HG02571 (cell line): Measurements from ENCODE around the gene PLEKHM1.
A peak's percentile ranks its signal among the peaks of the same experiment; 100 is the strongest.

ENCODE experiments used
- ATAC-seq: cut with Tn5 transposase; IDR thresholded peaks from one replicate; pipeline ENCODE4 v1.9.1; 2021; ENCODE audit warnings: mild to moderate bottlenecking, moderate library complexity; ENCODE audit not compliant: unreplicated experiment

The PLEKHM1 gene

DNA sequence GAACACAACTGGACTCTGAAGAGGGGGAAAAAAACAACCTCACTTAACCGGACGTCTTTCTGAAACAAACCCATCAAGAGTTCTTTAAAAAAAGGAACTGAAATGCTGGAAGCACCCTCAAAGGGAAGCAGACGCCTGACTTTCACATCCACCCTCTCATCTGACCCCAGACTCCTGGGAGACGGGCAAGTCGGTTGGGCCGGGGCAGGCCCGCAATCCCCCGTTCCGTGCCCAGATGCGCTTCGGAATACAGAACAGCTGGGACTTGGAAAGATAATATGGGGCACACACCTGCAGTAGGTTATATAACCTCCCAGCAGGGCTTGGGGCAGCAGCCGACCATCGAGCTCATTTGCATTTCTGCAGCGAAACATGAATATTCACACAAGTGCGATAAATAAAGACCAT is 61.6 kb downstream of the PLEKHM1 start:
- ATAC-seq: no peak

DNA sequence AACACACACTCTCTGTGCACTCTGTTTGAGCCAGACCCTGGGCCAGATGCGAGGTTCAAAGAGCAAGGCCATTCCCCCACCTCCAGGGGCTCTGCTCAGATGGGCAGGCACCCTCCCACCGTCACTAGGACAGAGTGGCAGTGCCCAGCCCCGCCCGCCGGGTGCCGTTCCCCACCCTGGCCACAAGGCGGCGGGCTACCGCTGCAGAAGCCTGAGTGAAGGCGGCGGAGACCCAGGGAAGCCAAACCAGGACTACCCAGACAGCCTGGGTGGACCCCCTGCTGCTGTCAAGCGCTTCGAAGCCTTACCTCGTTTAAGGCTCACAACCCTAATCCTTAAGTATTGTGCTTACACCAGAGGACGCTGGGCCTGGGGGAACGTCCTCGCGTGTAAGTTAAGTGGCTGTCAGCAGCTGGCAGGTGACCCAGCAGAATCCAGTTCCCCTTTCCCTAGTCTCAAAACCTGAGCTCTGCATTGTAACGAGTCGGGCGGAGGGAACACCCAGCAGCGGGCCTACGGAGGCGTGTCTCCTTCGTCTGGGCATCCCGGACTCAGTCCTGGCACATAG is 62.4 kb downstream of the PLEKHM1 start:
- ATAC-seq: peak; percentile 38

DNA sequence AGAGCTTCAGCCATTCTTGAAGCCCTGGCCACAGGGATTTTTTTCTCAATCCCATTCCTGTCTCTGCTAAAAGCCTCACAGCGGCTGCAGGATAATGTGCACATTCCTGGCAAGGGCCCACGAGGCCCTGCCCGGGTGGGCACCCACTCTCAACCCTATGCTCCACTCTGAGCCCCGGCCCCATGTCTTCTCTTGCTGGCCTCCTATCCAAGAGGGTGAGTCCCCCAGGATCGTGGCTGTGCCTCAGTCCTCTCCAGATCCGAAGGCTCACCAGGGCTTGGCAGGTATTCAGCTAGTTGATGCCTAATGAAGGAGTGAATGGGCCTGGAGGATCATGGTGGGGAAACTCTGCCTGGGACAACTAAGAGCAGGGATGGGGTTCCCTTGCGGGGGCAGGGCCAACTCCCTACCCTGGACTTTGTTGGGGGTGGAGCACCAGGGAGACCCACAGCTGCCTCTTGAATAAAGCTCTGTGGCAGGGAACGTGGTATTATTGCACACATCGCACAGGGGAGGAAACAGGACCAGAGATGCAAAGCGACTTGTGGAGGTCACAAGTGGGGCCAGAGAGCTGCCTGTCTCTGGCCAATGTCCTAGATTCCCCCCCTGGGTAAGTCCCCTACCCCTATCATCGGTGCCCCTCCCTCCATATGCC is 63.2 kb downstream of the PLEKHM1 start:
- no peak for ATAC-seq

DNA sequence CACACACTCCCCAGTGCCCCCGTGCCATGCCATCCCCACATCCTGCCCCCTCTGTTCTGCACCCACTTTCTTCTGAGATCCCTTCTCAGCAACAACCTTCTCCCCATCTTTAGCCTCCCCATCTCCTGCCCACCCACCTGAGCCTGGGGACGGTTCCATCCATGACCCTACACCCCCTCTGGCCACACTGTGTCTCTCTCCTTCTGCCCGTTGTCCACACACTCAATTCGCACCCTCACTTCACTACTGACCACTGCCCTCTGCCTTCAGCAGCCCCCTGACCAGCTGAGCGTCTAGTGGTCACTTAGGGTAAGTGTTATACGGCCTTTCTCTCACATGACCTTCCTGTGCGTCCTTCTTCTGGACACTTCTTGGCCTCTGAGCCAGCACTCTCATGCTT is 64.0 kb downstream of the PLEKHM1 start:
- ATAC-seq: no peak

DNA sequence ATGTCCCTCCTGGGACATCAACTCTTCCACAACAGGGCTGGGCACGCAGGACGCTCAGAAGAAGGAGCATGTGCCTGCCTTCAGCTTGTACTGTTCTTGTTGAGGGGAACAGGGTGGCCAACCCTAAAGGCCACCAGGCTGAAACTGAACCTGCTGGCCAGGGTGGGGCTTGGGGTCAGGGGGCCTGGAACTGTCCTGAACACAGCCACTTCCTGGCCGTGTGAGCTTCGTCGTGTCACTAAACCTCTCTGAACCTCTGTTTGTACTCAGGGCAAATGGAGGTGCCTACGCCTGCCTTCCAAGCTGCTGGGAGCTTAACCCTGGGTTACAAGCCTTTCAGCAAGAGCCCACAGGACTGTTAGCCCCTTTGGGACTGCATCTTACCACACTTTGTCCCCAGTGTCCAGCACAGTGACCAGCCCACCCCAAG is 64.5 kb downstream of the PLEKHM1 start:
- ATAC-seq: no peak

DNA sequence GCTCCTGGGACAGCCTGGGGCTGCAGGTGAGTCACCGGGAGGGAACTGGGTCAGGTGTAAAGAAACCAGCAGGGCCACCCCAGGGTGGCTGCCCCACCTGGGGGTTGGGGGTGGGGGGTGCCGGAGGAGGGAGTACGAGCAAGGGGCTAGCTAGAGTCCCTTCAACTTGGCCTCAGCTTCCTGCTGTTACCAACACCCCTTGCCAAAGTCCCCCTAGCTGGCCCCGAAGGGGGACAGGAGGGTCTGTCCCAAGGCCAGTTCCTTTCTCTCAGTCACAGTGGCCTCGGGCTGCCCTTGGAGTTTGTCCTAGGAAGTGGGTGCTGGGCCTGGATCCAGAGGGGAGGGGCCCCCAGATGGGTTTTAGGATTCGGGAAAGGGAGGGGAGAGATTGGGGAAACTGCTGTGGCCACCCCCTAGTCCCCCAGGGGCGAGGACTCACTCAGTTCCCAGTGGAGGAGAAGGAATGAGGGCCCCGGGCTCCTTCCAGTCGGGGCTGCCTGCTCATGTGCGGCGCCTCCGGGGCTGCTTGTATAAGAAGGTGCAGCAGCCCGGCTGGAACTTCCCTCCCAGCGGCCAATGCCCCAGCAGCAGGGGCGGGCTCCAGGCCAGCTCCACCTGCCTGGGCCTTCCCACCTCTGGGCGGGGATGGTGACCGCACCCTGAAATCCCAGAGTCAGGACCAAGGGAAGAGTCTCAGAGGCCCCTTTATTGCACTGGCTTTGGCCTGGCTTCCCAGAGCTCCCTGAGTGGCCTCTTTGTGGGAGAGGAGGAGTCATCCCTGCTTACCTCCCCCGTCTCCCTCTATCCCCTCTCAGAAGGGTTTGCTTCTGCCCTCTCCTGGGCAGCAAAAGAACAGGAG is 65.2 kb downstream of the PLEKHM1 start:
- ATAC-seq: no peak

DNA sequence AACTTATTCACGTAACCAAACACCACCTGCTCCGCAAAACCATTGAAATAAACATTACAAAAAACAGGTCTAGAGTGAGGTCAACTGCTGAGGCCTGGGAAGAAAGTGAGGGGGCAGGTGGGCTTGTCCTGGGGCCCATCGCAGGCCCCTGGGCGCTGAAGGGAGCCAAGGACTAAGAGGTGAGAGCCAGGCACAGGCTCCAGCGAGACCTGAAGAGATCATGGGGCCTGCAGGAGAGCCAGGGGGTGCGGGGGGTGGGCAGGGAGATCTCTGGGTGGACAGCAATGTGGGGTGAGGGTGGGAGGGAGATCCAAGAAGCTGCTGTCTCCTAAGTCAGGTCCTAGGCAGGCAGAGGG is 65.8 kb downstream of the PLEKHM1 start:
- ATAC-seq: no peak

DNA sequence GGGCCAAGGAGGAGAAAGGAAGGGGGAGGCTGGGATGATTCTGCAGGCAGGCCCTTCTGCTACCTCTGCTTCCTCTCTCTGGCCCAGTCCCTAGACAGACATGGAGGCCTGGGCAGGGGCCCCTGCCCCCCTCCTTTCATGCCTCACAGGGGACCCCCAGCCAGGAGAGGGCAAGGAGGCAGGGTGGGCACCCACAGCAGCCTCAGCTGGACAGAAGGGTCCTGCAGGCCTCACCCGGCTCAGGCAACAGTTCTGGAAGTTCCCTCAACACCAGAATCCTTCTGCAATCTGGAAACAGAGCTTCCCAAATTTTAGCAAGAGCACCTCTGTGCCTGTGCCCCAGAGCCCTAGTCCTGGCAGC is 66.6 kb downstream of the PLEKHM1 start:
- no peak for ATAC-seq

DNA sequence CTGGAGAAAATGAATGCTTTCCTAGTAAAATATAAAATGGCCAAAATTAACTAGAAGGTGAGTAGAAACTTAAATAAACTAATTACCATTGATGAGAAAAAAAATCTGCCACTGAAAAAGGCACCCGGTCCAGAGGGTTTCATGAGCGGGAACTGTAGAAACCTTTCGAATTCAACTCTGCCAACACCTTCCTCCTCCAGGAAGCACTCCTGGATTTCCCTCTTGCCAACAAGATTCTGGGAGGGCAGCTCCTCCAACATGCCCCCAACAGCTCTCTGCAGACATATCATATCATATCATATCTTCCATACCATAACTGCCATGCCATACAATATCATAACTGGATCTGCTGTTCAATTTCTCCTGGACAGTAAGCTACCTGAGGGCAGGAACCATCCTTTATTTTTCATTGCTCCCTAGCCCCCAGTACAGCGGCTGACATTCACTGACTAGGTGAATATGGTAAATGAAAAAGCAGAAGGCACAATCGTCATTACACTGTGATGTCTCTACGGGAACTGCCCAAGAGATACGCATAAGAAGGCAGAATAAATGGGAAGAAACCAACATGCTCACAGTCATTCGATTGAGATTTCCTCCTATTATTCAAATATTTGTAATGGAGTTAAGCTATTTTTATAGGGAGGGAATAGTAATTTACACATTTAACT is 67.1 kb downstream of the PLEKHM1 start:
- ATAC-seq: no peak

DNA sequence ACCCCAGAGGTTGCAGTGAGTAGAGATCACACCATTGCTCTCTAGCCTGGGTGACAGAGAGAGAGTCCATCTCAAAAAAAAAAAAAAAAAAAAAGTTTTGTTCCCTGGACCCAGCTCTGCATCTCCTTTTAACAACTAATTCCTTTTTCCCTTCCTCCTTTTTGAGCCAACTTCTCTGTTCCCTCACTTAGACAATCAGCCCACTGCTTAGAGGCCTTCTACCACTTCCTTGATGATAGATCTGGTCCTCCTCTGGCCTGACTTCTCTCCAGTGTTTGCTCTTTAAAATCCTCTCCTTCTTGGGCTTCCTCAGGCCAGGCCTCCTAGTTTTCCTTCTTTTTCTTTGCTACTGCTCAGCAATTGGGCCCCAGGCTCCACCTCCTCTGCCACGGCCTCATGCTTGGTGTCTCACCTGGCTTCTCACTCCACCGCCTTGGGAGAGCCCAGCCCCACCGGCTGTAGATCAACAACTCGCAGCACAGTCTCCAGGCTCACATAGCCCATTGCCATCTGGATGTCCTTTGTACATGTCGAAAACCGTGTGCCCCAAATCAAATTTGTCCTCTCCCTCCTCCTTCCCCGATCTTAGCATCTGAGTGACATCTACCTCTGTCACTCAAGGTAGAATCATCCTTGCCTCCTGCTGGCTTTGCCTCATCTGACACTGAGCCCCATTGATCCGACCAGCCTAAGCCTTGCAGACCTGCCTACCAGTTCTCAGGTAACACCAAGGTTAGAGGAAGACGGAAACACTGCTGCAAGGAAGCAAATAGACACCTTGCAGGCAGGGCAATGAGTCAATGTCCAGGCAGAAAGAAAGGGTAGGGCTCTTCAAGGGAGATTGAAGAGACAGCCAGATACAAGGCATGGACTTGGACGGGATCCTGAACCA is 75.3 kb downstream of the PLEKHM1 start:
- ATAC-seq: no peak

DNA sequence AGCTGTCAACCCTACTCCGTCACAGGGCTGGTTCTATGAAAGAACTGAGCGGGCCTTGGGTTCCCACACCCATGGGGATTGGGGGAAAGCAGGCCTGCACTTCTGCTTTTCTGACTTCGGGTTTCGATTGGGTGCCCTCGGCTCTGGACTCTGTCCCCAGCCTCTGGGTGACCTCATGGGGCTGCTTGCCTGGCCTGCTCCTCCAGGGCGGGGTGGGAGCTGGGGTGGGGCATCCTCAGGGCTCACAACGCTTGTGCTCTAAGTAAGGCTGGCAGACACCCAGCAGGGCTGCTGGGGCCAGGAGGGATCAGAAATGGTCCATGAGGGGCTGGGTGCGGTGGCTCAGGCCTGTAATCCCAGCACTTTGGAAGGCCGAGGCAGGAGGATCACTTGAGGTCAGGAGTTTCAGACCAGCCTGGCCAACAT is 77.0 kb downstream of the PLEKHM1 start:
- ATAC-seq: no peak

DNA sequence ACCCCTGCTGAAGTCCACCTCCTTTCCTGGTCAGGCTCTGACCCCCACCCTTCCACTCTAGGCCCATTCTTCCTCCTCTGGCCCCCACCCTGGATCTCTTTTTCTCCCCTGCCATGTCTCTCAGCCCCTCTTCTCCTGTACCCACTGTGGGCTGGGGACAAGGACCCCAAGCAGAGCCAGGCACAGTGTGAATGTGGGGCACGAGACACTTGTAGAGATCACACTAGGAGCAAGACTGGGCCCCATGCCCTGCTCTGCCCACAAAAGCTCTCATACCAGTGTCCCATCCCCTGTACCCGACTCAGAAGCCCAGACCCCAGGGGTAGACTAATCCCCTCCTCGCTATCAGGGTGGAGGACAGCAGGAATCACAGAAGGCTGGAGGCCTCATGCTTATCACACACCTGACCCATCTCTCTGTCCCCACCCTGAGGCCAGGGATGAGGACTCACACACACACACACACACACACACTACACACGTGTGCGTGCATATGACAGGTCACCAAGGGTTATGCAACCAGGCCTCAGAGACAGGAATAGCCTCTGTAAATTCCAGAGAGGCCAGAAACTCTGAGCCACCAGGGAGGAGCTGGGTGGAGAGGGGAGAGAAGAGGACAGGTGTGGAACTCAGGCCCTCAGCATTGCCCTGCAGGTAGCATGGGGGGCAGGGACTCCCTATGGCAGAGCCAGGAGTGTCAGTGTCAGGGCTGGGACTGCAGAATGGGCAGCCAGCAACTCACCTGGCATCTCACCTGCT is 79.0 kb downstream of the PLEKHM1 start:
- no peak for ATAC-seq

DNA sequence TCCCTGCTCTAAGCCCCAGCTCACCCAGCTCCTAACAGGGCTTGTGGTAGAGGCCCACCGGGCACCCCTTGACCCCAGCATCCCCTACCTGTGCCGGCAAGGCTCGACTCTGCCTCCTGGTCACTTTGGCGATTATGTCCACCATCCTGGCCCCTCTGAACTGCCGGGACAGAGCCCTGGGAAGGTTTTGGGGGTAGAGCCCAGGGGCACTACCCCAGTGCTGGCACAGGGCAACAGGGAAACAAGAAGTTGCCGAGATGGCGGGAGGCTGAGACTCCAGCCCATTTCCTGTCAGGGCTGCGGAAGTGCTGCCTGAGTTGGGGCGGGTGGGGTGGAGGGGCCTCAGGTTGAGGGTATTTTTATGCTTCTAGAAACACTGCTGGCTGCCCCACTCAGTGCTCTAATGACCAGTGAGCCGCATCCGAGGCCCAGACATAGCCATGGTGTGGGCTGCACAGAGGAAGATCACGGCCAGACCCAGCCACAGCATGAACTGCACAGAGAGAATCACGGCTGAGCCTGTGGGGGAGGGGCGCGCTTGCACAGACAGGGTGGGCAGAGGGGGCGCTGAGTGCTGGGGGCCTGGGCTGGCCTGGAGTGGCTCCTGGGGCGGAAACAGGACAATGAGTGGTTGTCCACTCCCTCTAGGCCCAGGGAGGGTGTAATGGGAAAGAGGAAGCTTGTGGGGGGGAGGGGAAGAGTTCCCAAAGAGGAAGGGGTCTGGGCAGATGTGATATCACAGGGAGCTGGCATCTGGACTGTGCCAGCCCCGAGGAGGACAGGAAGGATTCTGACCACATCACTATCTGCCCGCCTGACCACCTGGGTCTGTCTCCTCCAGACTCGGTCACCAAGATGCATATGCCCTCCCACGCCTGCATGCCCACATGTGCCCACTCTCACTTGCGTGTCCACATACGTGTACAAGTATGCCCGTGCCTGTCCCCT is 80.1 kb downstream of the PLEKHM1 start:
- no peak for ATAC-seq

DNA sequence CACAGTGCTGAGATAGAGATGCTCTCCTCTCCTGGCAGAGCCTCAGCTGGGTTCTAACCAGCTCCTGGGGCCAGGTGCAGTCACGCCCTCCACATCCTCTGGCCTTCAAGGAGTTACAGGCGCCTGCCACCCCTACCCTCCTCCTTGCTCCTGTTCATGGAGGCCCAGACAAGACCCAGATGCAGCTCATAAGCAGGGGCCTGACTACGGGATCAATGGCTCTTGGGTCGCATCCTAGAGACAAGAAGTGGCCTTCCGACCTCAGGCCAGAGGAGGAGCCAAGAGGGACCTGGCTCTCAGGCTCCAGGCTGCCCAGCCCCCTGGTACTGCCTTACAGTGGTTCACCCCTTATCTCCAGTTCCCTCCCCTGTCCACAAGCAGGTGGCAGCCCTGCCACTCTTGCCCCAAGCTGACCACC is 80.9 kb downstream of the PLEKHM1 start:
- no peak for ATAC-seq

DNA sequence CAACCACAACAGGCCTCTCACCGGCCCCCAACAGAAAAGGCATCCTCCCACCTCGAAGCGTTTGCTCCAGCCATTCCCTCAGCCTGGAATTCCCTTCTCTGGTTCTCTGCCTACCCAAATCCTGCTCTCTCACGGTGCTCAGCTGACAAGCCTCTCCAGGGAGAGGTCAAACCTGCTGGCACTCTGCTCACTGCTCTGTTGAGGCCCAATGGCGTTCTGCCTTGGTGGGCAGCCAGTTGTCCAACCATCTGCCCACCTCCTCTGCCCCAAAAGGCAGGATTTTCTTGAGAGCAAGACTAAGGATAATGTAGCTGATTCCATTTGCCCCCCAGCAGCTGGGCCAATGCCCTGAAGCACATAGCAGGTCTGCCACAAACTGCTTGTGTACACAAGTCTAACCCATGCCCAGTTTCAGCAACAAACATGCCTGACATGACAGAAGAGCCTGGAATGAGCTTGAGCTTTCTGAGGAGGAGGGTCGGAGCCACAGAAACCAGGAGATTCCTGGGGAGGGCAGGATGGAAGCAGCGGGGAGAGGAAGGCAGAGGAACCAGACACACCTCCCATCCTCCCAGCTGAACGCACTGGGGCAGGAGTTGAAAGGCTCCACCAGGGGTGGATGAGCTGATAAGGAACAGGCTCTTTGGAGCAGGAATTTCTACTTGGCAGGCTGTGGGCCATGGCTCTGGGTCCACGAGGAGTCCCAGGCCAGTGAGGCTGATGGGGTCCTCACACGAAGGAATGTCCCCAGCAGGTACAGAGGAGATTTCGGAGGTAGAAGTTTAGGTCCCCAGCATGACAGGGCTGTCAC is 81.7 kb downstream of the PLEKHM1 start:
- no peak for ATAC-seq

DNA sequence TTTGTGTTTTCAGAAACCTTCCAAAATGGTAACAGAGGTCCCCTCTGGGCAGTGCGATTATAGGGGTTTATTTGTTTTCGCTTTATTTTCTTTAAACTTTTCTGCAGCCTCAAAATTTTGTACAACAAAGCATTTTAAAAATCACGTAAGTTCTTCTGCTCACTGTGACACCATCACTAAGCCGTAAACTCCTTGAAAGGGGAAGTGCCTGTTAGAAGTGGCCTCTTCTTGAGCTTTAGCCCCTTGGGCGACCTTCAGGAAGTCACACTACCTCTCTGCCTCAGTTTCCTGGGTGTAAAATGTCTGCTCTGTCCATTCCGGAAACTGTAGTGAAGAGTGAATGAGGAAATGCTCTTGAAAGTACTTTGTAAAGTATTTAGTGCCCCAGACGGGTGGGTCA is 84.4 kb downstream of the PLEKHM1 start:
- ATAC-seq: no peak

DNA sequence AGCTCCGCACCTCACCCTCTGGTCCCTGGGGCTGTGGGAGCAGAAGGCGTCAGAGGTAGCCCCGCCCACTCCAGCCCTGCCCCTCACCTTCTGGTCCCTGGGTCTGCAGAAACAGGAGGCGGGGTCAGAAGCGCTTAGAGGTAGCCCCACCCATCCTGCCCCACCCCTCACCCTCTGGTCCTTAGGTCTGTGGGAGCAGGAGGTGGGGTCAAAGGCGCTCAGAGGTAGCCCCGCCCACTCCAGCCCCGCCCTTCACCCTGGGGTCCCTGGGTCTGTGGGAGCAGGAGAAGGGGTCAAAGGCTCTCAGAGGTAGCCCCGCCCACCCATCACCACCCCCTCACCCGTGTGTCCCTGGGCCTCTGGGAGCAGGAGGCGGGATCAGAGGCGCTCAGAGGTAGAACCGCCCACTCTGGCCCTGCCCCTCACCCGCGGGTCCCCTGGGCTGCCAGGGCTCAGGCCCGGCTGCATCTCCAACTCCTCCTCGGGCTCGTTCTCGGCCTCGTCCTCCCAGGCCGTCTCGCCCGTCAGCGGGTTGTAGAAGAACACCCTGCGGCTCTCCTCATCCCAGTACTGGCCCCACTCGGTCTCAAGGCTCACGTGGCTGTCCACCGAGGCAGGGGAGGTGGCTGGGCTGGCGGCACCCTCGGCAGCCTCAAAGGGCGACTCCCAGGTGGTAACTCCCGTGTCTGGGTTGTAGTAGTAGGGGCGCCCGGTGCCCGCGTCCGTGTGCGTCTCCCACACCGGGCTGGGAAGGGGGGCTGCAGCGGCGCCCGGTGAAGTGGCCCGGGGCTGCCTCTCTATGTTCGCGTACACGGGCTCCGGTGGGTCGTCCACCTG is 85.1 kb downstream of the PLEKHM1 start:
- no peak for ATAC-seq
